ENCODE results near the gene PCED1B. TPM values are rescaled to one million over a fixed set of nuclear protein-coding genes. Genes with fewer than 3 reads are reported as not detected.
"Not testable (repeated sequence)": the region's sequence is repeated elsewhere in the genome, so short reads cannot be mapped to it uniquely, and the experiment has no call there.

Gene PCED1B
- total RNA-seq, 2 donors from 2014 or later = 2.5 to 7.0 TPM

- no peaks in the 10 kb centered on the region for H3K36me3 Mint-ChIP-seq (ENCODE audit: low read depth)
- no peak overlapping the region for H3K27ac Mint-ChIP-seq
- no peaks in the 10 kb centered on the region for H3K27me3 Mint-ChIP-seq (ENCODE audit: insufficient read depth)
- no peaks in the 10 kb centered on the region for H3K4me1 ChIP-seq (ENCODE audit: control insufficient read depth, insufficient read depth, low read length)
- peaks cover 35% of the 10 kb centered on the region for H3K4me1 Mint-ChIP-seq
- H3K9me3 Mint-ChIP-seq = no peaks in the 10 kb centered on the region
- no peaks in the 10 kb centered on the region for H3K27me3 ChIP-seq (ENCODE audit: control insufficient read depth, insufficient read depth, low read length, poor library complexity, severe bottlenecking)
- H3K4me3 ChIP-seq (ENCODE audit: low read length) = no peak overlapping the region
- H3K36me3 ChIP-seq (ENCODE audit: control insufficient read depth, insufficient read depth, low read length) = no peaks in the 10 kb centered on the region
- H3K9ac ChIP-seq (ENCODE audit: extremely low read depth, low read length, poor library complexity, severe bottlenecking) = no peak overlapping the region
- H3K9me3 ChIP-seq (ENCODE audit: control insufficient read depth, low read length) = no peaks in the 10 kb centered on the region
- WGBS, 2 experiments (ENCODE audit: insufficient coverage in 1 of 2, insufficient read length in 1 of 2) = 84% methylated on average over 1 of the region's 1 CpG; no CpG with 5 or more reads in 1 of the 2 experiments
- H3K27ac ChIP-seq (ENCODE audit: low read depth, low read length) = no peak overlapping the region
- no peak for DNase-seq
- TF ChIP-seq, protein P1, sequence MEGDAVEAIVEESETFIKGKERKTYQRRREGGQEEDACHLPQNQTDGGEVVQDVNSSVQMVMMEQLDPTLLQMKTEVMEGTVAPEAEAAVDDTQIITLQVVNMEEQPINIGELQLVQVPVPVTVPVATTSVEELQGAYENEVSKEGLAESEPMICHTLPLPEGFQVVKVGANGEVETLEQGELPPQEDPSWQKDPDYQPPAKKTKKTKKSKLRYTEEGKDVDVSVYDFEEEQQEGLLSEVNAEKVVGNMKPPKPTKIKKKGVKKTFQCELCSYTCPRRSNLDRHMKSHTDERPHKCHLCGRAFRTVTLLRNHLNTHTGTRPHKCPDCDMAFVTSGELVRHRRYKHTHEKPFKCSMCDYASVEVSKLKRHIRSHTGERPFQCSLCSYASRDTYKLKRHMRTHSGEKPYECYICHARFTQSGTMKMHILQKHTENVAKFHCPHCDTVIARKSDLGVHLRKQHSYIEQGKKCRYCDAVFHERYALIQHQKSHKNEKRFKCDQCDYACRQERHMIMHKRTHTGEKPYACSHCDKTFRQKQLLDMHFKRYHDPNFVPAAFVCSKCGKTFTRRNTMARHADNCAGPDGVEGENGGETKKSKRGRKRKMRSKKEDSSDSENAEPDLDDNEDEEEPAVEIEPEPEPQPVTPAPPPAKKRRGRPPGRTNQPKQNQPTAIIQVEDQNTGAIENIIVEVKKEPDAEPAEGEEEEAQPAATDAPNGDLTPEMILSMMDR (conservative IDR thresholded peaks at IDR 0.05) = no peak
- no peak overlapping the region for H3K4me3 Mint-ChIP-seq
These were observed 39.7 kb upstream of the PCED1B start for GRCh38 chr12:47039756-47040155.

- Histone ChIP-seq H3K27ac (ENCODE audit: low read depth, low read length) (no peak overlapping the region), H3K27me3 (ENCODE audit: control insufficient read depth, insufficient read depth, low read length, poor library complexity, severe bottlenecking) (no peaks in the 10 kb centered on the region), H3K4me1 (ENCODE audit: control insufficient read depth, insufficient read depth, low read length) (no peaks in the 10 kb centered on the region), H3K9me3 (ENCODE audit: control insufficient read depth, low read length) (no peaks in the 10 kb centered on the region), H3K9ac (ENCODE audit: extremely low read depth, low read length, poor library complexity, severe bottlenecking) (no peak overlapping the region), H3K4me3 (ENCODE audit: low read length) (no peak overlapping the region), H3K36me3 (ENCODE audit: control insufficient read depth, insufficient read depth, low read length) (no peaks in the 10 kb centered on the region)
- Mint-ChIP-seq H3K27ac (no peak overlapping the region), H3K27me3 (ENCODE audit: insufficient read depth) (no peaks in the 10 kb centered on the region), H3K4me3 (no peak overlapping the region), H3K4me1 (peaks cover 24% of the 10 kb centered on the region), H3K36me3 (ENCODE audit: low read depth) (no peaks in the 10 kb centered on the region), H3K9me3 (no peaks in the 10 kb centered on the region)
- 83 to 97% methylated on average over 2 to 4 of the region's 4 CpGs for WGBS, 2 experiments (ENCODE audit: insufficient coverage in 1 of 2, insufficient read length in 1 of 2)
- no peak for DNase-seq
- TF ChIP-seq, protein P1 (conservative IDR thresholded peaks at IDR 0.05) = no peak
These were observed 38.1 kb upstream of the PCED1B start for GRCh38 chr12:47041327-47041726.

DNA sequence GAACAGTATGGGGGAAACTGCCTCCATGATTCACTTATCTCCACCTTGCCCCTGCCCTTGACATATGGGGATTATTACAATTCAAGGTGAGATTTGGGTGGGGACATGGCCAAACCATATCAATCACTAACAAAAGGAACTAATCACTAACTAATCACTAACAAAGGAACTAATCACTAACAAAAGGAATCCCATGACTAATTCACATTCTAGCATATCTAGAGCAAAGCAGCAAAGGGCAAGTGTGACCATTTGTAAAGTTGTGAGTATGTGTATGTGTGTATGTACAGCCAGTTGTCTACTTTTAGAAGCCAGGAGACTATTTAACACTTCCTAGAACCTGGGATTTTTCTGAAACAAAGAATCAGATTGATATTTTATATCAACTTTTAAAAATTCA lies 30.9 kb upstream of the PCED1B start:
- H3K27ac ChIP-seq (ENCODE audit: low read depth, low read length) = no peak overlapping the region
- H3K9me3 ChIP-seq (ENCODE audit: control insufficient read depth, low read length) = peaks cover 50% of the 10 kb centered on the region
- H3K36me3 Mint-ChIP-seq (ENCODE audit: low read depth) = peaks cover 11% of the 10 kb centered on the region
- TF ChIP-seq, protein P1 (conservative IDR thresholded peaks at IDR 0.05) = no peak
- no peak overlapping the region for H3K27ac Mint-ChIP-seq
- no peaks in the 10 kb centered on the region for H3K4me1 ChIP-seq (ENCODE audit: control insufficient read depth, insufficient read depth, low read length)
- no peaks in the 10 kb centered on the region for H3K36me3 ChIP-seq (ENCODE audit: control insufficient read depth, insufficient read depth, low read length)
- H3K27me3 ChIP-seq (ENCODE audit: control insufficient read depth, insufficient read depth, low read length, poor library complexity, severe bottlenecking) = no peaks in the 10 kb centered on the region
- H3K9me3 Mint-ChIP-seq = peaks cover 15% of the 10 kb centered on the region
- H3K27me3 Mint-ChIP-seq (ENCODE audit: insufficient read depth) = no peaks in the 10 kb centered on the region
- no peak overlapping the region for H3K4me3 Mint-ChIP-seq
- no peaks in the 10 kb centered on the region for H3K4me1 Mint-ChIP-seq
- DNase-seq = no peak
- H3K9ac ChIP-seq (ENCODE audit: extremely low read depth, low read length, poor library complexity, severe bottlenecking) = no peak overlapping the region
- H3K4me3 ChIP-seq (ENCODE audit: low read length) = peak overlapping the region; percentile 8

DNA sequence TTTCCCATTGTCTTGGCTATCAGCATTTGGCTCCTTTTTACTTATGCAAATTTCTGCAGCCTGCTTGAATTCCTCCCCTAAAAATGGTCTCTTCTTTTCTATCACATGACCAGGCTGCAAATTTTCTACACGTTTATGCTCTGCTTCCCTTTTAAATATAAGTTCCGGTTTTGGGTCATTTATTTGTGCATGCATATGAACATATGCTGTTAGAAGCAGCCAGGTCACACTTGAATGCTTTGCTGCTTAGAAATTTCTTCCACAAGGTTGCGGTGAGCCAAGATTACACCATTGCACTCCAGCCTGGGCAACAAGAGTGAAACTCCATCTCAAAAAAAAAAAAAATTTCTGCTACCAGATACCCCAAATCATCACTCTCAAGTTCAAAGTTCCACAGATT lies 28.1 kb upstream of the PCED1B start:
- H3K27me3 ChIP-seq (ENCODE audit: control insufficient read depth, insufficient read depth, low read length, poor library complexity, severe bottlenecking); DNase-seq; H3K9ac ChIP-seq (ENCODE audit: extremely low read depth, low read length, poor library complexity, severe bottlenecking); H3K27ac ChIP-seq (ENCODE audit: low read depth, low read length); H3K27me3 Mint-ChIP-seq (ENCODE audit: insufficient read depth); H3K4me3 Mint-ChIP-seq; H3K4me1 Mint-ChIP-seq; H3K27ac Mint-ChIP-seq; H3K4me1 ChIP-seq (ENCODE audit: control insufficient read depth, insufficient read depth, low read length); H3K36me3 ChIP-seq (ENCODE audit: control insufficient read depth, insufficient read depth, low read length): not testable (repeated sequence)
- H3K4me3 ChIP-seq (ENCODE audit: low read length) = peak overlapping the region; percentile 45
- peaks cover 15% of the 10 kb centered on the region for H3K9me3 Mint-ChIP-seq
- WGBS, 2 experiments (ENCODE audit: insufficient coverage in 1 of 2, insufficient read length in 1 of 2) = 93% methylated on average over 3 of the region's 3 CpGs
- peaks cover 11% of the 10 kb centered on the region for H3K36me3 Mint-ChIP-seq (ENCODE audit: low read depth)
- H3K9me3 ChIP-seq (ENCODE audit: control insufficient read depth, low read length) = peaks cover 60% of the 10 kb centered on the region

Measured in endodermal cell (in vitro differentiated cells).